IPS-18a (cell line): ENCODE results near the gene TCIRG1.

Experiments used
- H3K27ac ChIP-seq: one replicate; pipeline ENCODE4 v1.5.1; 2013; ENCODE audit warnings: low read length
- H3K27me3 ChIP-seq: one replicate; pipeline ENCODE4 v1.6.1; 2013; ENCODE audit warnings: mild to moderate bottlenecking, low read length; ENCODE audit not compliant: control insufficient read depth, insufficient read depth
- H3K36me3 ChIP-seq: one replicate; pipeline ENCODE4 v1.6.1; 2013; ENCODE audit warnings: low read depth, low read length; ENCODE audit not compliant: control insufficient read depth
- H3K4me1 ChIP-seq: one replicate; pipeline ENCODE4 v1.6.1; 2013; ENCODE audit warnings: low read depth, low read length; ENCODE audit not compliant: control insufficient read depth
- H3K4me3 ChIP-seq: one replicate; pipeline ENCODE4 v1.5.1; 2013; ENCODE audit warnings: low read length
- H3K9ac ChIP-seq: one replicate; pipeline ENCODE4 v1.6.1; 2013; ENCODE audit warnings: mild to moderate bottlenecking, low read length, moderate library complexity
- H3K9me3 ChIP-seq: one replicate; pipeline ENCODE4 v1.6.1; 2013; ENCODE audit warnings: low read depth, low read length; ENCODE audit not compliant: control insufficient read depth

Gene TCIRG1

DNA sequence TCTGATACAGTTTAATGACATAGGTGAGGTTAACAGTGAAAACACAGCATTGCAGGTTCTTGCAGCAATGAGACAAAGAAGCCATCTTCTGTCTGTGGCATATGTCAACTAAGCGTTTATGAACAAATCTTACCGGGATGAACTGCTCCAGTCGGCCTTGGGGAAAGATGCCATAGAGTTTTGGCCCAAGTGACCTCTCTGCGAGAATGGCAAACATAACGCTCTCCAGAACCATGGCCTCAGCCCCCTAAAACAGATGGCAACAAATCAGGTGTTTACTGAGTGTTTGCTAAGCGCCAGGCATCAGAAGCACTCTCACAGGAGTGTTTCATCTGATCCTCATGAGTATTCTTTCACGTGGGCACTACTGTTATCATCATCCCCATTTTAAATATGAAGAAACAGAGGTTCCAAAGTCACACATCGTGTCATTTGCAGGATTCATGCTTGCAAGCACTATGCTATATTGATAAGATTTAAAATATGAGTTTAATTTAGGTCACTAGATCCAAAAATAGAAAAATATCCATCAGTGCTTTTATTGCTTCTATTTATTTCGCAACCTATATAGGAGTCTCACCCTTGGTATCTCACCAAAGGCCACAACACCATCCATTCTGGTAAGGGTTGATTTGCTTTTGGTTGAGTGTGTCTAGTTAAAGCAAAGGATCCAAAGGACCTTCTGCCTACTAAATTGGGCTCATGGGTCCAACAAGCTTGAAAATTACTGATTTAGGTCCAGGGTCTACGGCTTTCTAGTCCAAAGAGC lies 35.9 kb downstream of the TCIRG1 start:
- no peaks in the 10 kb centered on the region for H3K27me3 ChIP-seq
- H3K9ac ChIP-seq: no peak overlapping the region
- no peak overlapping the region for H3K27ac ChIP-seq
- H3K9me3 ChIP-seq: no peaks in the 10 kb centered on the region
- H3K36me3 ChIP-seq: peaks cover 60% of the 10 kb centered on the region
- no peak overlapping the region for H3K4me3 ChIP-seq
- no peaks in the 10 kb centered on the region for H3K4me1 ChIP-seq

DNA sequence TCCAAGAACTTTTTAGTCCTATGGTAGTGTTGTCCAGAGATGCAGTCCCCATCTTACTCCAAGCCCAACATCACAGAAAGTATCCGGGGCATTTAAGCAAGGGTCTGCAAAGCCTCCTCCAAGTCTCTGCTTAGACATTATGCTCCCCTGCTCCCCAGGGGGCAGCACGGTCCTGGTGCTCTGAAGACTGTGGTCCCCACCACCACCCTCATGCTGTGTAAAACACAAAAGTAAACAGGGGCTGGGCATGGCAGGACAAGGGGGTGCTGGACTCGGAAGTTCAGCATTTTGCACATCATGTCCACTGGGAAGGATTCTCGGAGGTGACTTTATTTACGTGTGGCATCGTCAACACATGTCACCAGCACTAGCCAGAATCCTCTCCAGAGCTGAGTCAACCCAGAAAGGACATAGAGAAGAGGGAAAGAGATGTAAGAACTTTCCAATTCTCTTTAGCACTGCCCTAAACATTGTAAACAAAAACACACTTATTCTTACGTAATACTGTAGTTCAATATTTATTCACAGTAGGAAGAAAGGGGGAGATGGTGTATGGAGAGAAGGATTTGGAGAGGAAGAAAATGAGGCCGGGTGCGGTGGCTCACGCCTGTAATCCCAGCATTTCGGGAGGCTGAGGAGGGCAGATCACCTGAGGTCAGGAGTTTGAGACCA lies 37.7 kb downstream of the TCIRG1 start:
- Histone ChIP-seq H3K4me3 (no peak overlapping the region), H3K36me3 (peaks cover 53% of the 10 kb centered on the region), H3K9ac (no peak overlapping the region)

DNA sequence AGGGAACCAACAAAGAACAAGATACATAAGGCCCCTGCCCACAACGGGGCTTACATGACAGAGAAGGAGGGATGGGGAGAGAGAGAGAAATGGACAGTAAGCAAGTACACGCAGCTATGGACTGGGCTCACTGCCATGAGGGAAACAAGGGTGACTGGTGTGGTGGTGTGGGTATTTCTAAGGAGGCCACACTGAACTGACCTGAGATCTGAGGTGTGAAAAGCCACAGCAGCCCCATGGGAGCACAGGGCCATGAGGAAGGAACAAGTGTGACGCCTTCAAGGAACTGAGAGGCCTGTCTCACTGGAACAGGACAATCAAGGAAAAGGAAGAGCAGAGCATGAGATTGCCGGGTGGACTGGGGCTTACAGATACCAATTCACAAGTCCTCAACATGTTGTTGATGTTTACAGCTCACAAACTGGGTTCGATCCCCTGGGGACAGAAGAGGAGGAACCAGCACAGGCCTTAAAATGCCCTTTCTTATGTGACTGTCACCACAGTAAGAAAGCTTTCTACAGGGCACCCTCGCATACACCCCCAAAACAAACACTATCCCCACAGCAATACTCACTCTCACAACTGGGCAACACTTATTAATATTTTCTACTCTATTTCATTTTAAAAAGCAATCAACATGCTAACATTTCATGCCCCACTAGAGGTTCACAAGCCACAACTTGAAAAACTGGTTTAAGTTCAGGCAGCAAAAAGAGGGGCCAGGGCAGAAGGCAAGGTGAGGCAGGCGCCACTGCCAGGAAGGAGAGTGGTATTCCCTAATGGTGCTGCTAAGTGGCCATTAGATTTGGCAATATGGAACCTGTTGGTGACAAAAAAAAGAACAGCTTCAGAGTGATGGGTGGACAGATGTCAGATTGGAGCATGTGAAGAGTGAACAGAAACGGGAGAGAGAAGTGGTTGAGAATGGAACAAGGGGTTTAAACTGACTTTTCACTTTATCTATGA lies 39.1 kb downstream of the TCIRG1 start:
- no peak overlapping the region for H3K27ac ChIP-seq
- H3K36me3 ChIP-seq: peaks cover 54% of the 10 kb centered on the region

More for the DNA sequence above, 37.7 kb downstream of the TCIRG1 start:
- H3K27me3 ChIP-seq: no peaks in the 10 kb centered on the region
- H3K9me3 ChIP-seq: no peaks in the 10 kb centered on the region
- H3K4me1 ChIP-seq: no peaks in the 10 kb centered on the region
- H3K27ac ChIP-seq: no peak overlapping the region

DNA sequence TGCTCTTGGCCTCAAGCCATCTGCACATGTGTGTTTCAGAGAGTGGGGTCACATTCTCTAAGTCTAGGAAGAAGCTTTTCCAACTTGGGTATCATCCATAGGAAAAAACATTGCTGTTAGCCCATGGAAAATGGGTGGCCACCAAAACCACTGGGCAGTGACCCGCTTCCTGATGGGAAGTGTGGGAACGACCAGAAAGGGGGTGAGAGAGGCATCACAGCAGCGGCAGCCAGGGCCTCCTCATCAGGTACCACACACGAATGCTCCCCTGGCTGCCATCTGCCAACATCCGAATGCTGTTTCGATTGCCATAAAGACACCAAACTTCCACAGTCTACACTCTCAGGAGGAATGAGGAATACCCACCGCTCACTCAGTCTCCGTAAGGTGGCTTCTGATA lies 42.0 kb downstream of the TCIRG1 start:
- Histone ChIP-seq H3K27ac (no peak overlapping the region), H3K4me3 (no peak overlapping the region), H3K27me3 (no peaks in the 10 kb centered on the region), H3K9ac (no peak overlapping the region), H3K36me3 (peaks cover 27% of the 10 kb centered on the region), H3K9me3 (no peaks in the 10 kb centered on the region), H3K4me1 (no peaks in the 10 kb centered on the region)

More for the DNA sequence above, 39.1 kb downstream of the TCIRG1 start:
- Histone ChIP-seq H3K9me3 (no peaks in the 10 kb centered on the region), H3K9ac (no peak overlapping the region), H3K4me1 (no peaks in the 10 kb centered on the region), H3K27me3 (no peaks in the 10 kb centered on the region), H3K4me3 (no peak overlapping the region)

DNA sequence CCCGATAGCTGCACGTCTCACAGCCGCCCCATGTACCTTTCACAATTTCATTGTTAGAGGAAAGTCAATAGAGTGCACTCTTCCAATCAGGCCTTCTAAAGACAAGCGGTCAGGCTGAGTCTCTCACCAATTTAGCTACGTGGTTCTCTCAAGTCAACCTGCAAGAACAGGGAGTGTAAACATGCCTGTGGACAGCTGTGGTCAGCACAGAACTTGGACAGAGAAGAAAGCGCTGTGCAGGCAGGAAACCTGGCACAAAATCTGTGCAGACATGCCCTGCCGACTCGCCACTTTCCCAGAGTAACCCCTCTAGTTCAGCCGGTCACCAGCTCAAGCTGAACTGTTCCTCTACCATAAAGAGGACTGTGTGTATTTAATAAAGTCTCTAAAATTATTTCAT lies 42.9 kb downstream of the TCIRG1 start:
- Histone ChIP-seq H3K36me3 (peaks cover 23% of the 10 kb centered on the region), H3K9me3 (no peaks in the 10 kb centered on the region), H3K4me1 (no peaks in the 10 kb centered on the region), H3K4me3 (no peak overlapping the region), H3K27ac (no peak overlapping the region), H3K27me3 (no peaks in the 10 kb centered on the region), H3K9ac (no peak overlapping the region)

DNA sequence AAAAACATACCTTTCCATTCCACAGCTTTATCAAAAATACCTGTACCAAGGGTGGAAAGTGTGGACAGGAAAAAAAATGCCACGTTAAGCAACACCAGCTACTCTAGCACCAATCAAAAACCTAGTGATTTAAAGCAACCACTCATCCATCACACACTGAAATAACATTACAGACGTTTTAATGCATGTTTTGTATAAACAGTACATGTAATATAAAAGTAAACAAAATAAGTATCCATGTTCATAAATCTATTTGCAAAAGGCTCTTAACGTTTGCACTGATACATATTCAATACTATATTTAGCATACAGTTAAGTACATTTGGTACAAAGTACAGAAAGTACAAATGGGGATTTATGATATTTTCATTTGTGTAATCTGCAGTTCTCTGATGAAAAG lies 43.7 kb downstream of the TCIRG1 start:
- H3K27me3 ChIP-seq: no peaks in the 10 kb centered on the region
- H3K27ac ChIP-seq: no peak overlapping the region
- H3K9me3 ChIP-seq: no peaks in the 10 kb centered on the region
- no peak overlapping the region for H3K9ac ChIP-seq
- no peaks in the 10 kb centered on the region for H3K4me1 ChIP-seq
- no peak overlapping the region for H3K4me3 ChIP-seq
- H3K36me3 ChIP-seq: peaks cover 23% of the 10 kb centered on the region

DNA sequence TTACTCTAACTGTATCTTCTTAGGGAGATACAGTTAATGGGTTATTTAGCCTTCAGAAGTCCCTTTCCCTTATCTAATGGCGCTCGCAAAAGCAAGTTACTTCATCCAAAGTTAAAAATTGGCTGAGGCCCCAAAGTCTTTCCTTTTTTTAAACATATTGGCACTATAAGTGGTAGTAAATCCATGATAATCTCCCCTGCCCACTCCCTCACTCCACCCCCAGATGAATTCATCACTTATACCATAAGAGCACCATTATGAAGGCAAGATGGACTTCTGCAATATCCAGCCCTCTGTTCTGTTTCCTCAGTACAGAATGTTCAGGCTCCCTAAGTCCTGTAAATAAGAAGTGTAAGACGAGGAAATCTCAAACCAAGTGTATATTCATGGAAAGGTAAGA lies 44.7 kb downstream of the TCIRG1 start:
- Histone ChIP-seq H3K27ac (no peak overlapping the region), H3K9me3 (no peaks in the 10 kb centered on the region), H3K27me3 (no peaks in the 10 kb centered on the region), H3K36me3 (peaks cover 15% of the 10 kb centered on the region), H3K4me3 (no peak overlapping the region), H3K4me1 (no peaks in the 10 kb centered on the region), H3K9ac (no peak overlapping the region)

DNA sequence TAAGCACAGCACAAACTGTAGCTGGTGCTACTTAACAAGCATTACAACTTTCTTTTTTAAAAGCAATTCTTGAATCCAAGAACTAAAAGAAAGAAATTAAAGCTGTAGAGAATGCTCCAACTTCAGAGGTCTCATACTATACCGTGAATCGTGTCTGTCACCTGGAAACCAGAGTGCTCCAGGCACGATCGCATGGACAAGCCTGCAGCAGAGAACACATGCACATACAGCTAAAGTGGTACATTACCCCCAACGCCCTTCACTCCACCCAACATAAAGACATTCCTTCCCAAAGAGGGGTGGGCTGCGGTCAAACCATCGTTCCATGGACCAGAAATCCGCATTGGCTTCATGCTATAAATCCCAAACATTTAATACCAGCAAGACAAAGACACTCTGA lies 50.9 kb downstream of the TCIRG1 start:
- no peaks in the 10 kb centered on the region for H3K4me1 ChIP-seq
- no peak overlapping the region for H3K4me3 ChIP-seq
- H3K27ac ChIP-seq: no peak overlapping the region
- no peaks in the 10 kb centered on the region for H3K36me3 ChIP-seq
- H3K27me3 ChIP-seq: no peaks in the 10 kb centered on the region
- no peaks in the 10 kb centered on the region for H3K9me3 ChIP-seq
- no peak overlapping the region for H3K9ac ChIP-seq

DNA sequence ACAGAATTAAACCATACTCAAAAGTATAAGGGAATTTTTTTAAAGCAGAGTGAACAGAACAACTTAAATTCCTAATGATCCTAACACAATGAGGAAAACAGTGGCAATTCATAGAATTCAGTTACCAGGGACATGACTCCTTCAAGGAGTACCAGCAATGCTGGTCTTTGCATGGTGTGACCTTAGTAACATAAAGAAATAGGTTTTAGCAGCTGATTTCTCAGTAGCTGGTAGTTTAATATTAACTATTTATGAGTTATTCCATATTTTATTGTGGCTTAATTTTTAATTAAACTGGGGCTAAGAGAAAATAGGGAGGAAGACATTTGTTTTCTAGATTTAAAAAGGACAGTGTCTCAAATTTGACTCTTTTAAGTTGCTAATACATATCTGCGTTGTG lies 51.5 kb downstream of the TCIRG1 start:
- H3K27ac ChIP-seq: no peak overlapping the region
- H3K9me3 ChIP-seq: no peaks in the 10 kb centered on the region
- no peak overlapping the region for H3K9ac ChIP-seq

DNA sequence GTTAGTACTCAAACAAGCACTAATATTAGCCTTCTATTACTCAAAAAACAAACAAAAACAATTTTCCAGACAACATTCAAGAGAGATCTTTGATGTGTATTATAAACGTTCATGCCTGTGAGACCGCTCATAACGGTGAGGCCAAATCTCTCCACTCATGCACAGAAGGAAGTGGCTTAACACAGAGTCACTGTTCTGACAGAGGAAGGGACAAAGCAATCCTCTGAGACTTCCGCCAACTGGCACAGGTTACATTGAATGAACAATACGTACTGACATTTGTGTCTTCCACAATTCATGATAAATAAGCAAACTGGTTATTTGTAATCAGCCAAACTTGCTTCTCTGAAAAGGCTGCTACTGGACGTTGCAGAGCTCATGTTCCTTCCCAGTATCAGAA lies 51.9 kb downstream of the TCIRG1 start:
- Histone ChIP-seq H3K36me3 (no peaks in the 10 kb centered on the region), H3K4me1 (no peaks in the 10 kb centered on the region), H3K27ac (no peak overlapping the region), H3K4me3 (no peak overlapping the region), H3K27me3 (no peaks in the 10 kb centered on the region), H3K9ac (no peak overlapping the region), H3K9me3 (no peaks in the 10 kb centered on the region)

More for the DNA sequence above, 51.5 kb downstream of the TCIRG1 start:
- Histone ChIP-seq H3K4me3 (no peak overlapping the region), H3K36me3 (no peaks in the 10 kb centered on the region), H3K27me3 (no peaks in the 10 kb centered on the region), H3K4me1 (no peaks in the 10 kb centered on the region)

DNA sequence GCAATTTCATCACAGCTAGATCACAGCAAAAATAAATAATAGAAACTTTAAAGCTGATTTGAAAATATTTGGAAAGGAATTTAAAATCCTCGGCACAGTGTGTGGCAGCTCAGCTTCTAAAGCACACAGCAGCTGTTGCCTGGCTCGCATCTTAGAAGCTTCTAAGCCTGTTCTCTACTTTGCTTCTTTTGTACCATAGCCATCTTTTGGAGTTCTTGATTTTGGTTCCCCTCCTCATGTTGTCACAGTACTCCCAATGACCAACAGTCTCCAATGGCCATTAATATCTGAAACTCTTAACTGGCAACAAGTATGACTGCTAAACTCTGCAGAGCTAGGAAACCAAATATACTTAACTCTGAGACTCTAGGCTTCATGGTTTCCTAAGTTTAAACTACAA lies 53.6 kb downstream of the TCIRG1 start:
- Histone ChIP-seq H3K4me3 (no peak overlapping the region), H3K9ac (no peak overlapping the region), H3K4me1 (no peaks in the 10 kb centered on the region), H3K9me3 (no peaks in the 10 kb centered on the region), H3K27me3 (no peaks in the 10 kb centered on the region), H3K36me3 (peaks cover 5% of the 10 kb centered on the region), H3K27ac (no peak overlapping the region)
